ENCODE data around the gene TPI1. TPM values are rescaled to one million over a fixed set of nuclear protein-coding genes. Genes with fewer than 3 reads are reported as not detected.

TPI1 gene
- total RNA-seq, 1 experiment from 2014 or later = 1,177 TPM

DNA sequence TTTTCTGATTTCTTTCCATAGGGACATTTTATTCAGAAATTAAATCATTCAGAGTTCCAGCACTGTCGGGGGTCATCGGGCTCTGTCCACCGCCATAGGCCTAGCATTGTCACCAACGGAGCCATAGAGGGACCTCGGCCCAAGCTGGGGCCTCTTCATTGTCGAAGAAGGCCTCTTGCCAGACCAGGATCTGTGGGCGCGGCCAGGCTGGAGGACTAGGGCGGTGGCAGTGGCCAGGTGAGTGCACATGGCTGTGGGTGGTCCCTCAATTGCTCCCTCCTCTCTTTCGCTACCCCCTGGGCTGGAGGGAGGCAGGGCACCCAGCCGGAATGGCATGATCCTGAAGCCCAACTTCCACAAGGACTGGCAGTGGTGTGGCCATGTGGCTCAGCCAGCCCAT is 16.4 kb downstream of the TPI1 start:
- no peak overlapping the region for H3K27ac ChIP-seq (ENCODE audit: insufficient read length, low read depth, low read length)
- H3K18ac ChIP-seq (ENCODE audit: insufficient read length, low read depth, low read length) = no peak overlapping the region
- TF ChIP-seq, protein P1, sequence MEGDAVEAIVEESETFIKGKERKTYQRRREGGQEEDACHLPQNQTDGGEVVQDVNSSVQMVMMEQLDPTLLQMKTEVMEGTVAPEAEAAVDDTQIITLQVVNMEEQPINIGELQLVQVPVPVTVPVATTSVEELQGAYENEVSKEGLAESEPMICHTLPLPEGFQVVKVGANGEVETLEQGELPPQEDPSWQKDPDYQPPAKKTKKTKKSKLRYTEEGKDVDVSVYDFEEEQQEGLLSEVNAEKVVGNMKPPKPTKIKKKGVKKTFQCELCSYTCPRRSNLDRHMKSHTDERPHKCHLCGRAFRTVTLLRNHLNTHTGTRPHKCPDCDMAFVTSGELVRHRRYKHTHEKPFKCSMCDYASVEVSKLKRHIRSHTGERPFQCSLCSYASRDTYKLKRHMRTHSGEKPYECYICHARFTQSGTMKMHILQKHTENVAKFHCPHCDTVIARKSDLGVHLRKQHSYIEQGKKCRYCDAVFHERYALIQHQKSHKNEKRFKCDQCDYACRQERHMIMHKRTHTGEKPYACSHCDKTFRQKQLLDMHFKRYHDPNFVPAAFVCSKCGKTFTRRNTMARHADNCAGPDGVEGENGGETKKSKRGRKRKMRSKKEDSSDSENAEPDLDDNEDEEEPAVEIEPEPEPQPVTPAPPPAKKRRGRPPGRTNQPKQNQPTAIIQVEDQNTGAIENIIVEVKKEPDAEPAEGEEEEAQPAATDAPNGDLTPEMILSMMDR (conservative IDR thresholded peaks at IDR 0.05) = no peak

More for the DNA sequence above, 16.4 kb downstream of the TPI1 start:
- no peak overlapping the region for H2AFZ ChIP-seq (ENCODE audit: low read length)
- no peak overlapping the region for H2BK5ac ChIP-seq (ENCODE audit: insufficient read length, low read length)
- no peak overlapping the region for H3K4ac ChIP-seq (ENCODE audit: low read depth, low read length)
- no peak overlapping the region for H3K56ac ChIP-seq (ENCODE audit: insufficient read length, low read depth, low read length)
- WGBS (ENCODE audit: extremely low coverage, insufficient read length, low lambda C conversion rate) = no CpG with 5 or more reads among the region's 11 CpGs
- H4K5ac ChIP-seq (ENCODE audit: insufficient read length, low read depth, low read length) = no peak overlapping the region
- H3K23me2 ChIP-seq (ENCODE audit: insufficient read length, low read depth, low read length, poor library complexity, severe bottlenecking) = no peaks in the 10 kb centered on the region
- no peak for DNase-seq
- H3K27me3 Mint-ChIP-seq (ENCODE audit: low read depth) = no peaks in the 10 kb centered on the region
- H3T11ph ChIP-seq (ENCODE audit: low read length) = no peak overlapping the region
- no peaks in the 10 kb centered on the region for H3K27me3 ChIP-seq (ENCODE audit: insufficient read depth, low read length)
- H3K79me2 ChIP-seq (ENCODE audit: insufficient read depth, low read length) = no peaks in the 10 kb centered on the region
- H3K9ac ChIP-seq (ENCODE audit: extremely low read depth, insufficient read length, low read length) = no peak overlapping the region
- no peak overlapping the region for H4K8ac ChIP-seq (replicated peaks; ENCODE audit: insufficient read length, low read depth, low read length)
- H3K36me3 Mint-ChIP-seq (ENCODE audit: insufficient read depth in 1 of 3, low read depth in 3 of 3) = peaks cover 0 to 35% (median 27%) of the 10 kb centered on the region in 3 experiments; a peak in 4 of 7 replicates
- peaks cover 2% of the 10 kb centered on the region; the same call in 1 of the 2 replicates for H3K4me1 ChIP-seq (ENCODE audit: insufficient read depth, low read length)
- H3K4me3 Mint-ChIP-seq = no peak overlapping the region
- no peak overlapping the region for H2BK120ac ChIP-seq (ENCODE audit: low read depth, low read length, poor library complexity, severe bottlenecking)
- no peak overlapping the region for H4K91ac ChIP-seq (ENCODE audit: insufficient read length, low read depth, low read length)
- peaks cover 26 to 36% of the 10 kb centered on the region in 2 experiments for H3K4me1 Mint-ChIP-seq
- H3K9me3 Mint-ChIP-seq = no peaks in the 10 kb centered on the region; a peak in 1 of 5 replicates
- H4K20me1 ChIP-seq (ENCODE audit: control insufficient read depth, insufficient read depth, insufficient read length) = no peaks in the 10 kb centered on the region
- no peak overlapping the region for H2BK20ac ChIP-seq (ENCODE audit: low read depth, low read length, poor library complexity, severe bottlenecking)
- H3K27ac Mint-ChIP-seq = peak overlapping the region in 2 of 3 experiments; percentile 70 to 81; a peak in 3 of 7 replicates
- H2BK12ac ChIP-seq (ENCODE audit: insufficient read length, low read depth, low read length) = no peak overlapping the region
- no peak overlapping the region for H2BK15ac ChIP-seq (ENCODE audit: low read depth, low read length)
- H3K4me2 ChIP-seq (ENCODE audit: insufficient read depth, insufficient read length, low read length) = no peak overlapping the region
- H3K14ac ChIP-seq (ENCODE audit: insufficient read depth, low read length) = no peak overlapping the region
- H3K79me1 ChIP-seq (ENCODE audit: insufficient read depth, low read depth, low read length, poor library complexity, severe bottlenecking) = no peaks in the 10 kb centered on the region
- H3K9me3 ChIP-seq (ENCODE audit: control insufficient read depth, low read depth, low read length) = no peaks in the 10 kb centered on the region
- H2AK5ac ChIP-seq (ENCODE audit: insufficient read length, low read length) = no peak overlapping the region
- no peak overlapping the region for H3K23ac ChIP-seq (ENCODE audit: insufficient read length, low read depth, low read length)
